HL-60 (cell line): ENCODE results near the gene CAMSAP1.

Experiments used
- GABPA ChIP-seq: IDR thresholded peaks from 2 replicates; pipeline ENCODE4 v1.6.1; 2012; ENCODE audit warnings: low read depth
- POLR2AphosphoS5 ChIP-seq: IDR thresholded peaks from 2 replicates; pipeline ENCODE4 v1.6.1; 2012; ENCODE audit warnings: low read depth
- SPI1 ChIP-seq: IDR thresholded peaks from 2 replicates; pipeline ENCODE4 v1.6.1; 2012; ENCODE audit warnings: low read depth, mild to moderate bottlenecking, borderline replicate concordance
- TF ChIP-seq, protein P1 (sequence below): IDR thresholded peaks from one replicate; pipeline ENCODE4 v1.5.1; 2011; ENCODE audit warnings: low read length, control low read depth, inconsistent platforms; ENCODE audit not compliant: insufficient read depth

DNA sequence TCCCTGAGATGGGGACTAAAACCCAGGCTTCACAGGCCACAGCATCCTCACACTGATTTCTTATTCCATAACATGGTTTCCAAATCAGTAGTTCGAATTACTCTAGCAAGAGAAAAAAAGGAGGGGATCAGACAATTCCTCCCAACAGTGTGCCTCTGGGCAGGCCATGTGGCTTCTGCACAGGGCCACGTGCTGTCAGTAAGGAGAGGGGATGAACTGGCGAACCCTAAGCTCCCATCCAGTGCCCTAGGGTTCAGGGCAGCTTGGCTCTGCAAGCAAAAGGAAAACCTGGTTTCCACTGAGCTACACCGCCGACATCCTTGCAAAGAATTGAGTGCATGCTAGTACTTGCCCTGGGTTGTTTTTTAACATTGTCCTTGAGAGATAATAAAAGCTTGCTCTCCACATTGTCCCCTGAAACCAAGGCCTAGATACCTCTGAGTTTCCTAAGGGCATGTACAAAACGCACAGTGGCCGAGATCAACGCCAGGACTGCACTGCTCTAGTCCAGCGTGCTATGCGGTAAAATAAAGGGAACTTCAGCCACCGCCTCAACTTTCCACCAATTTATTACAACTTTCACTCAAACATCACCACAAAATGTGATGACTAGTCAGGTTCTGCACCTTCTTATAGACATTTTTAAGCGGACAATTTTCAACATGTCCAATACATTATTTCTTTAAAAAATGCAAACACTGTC lies 4.5 kb downstream of the CAMSAP1 start:
- TF ChIP-seq, protein P1, sequence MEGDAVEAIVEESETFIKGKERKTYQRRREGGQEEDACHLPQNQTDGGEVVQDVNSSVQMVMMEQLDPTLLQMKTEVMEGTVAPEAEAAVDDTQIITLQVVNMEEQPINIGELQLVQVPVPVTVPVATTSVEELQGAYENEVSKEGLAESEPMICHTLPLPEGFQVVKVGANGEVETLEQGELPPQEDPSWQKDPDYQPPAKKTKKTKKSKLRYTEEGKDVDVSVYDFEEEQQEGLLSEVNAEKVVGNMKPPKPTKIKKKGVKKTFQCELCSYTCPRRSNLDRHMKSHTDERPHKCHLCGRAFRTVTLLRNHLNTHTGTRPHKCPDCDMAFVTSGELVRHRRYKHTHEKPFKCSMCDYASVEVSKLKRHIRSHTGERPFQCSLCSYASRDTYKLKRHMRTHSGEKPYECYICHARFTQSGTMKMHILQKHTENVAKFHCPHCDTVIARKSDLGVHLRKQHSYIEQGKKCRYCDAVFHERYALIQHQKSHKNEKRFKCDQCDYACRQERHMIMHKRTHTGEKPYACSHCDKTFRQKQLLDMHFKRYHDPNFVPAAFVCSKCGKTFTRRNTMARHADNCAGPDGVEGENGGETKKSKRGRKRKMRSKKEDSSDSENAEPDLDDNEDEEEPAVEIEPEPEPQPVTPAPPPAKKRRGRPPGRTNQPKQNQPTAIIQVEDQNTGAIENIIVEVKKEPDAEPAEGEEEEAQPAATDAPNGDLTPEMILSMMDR: no peak
- TF ChIP-seq SPI1: no peak
- TF ChIP-seq POLR2AphosphoS5: no peak
- no peak for TF ChIP-seq GABPA
